Sigmoid colon (tissue), 7 donors: ENCODE measurements around the gene PEPD. TPM values are rescaled to one million over a fixed set of nuclear protein-coding genes. Genes with fewer than 3 reads are reported as not detected.

Experiments used
- DNase-seq: peaks from one replicate; pipeline ENCODE4 v3.0.0-alpha.2; 2019
- H3K27ac ChIP-seq, 4 donors: fragments of 200-600 bp; sonication (generic); one replicate each; pipeline ENCODE4 v1.5.1; 2016 to 2019; ENCODE audit warnings: mild to moderate bottlenecking in 1 of 4
- H3K27me3 ChIP-seq, 3 donors: fragments of 200-600 bp; sonication (generic); one replicate each; pipeline ENCODE4 v1.5.1; 2019; ENCODE audit warnings: mild to moderate bottlenecking in 1 of 3
- H3K36me3 ChIP-seq, 4 donors: fragments of 200-600 bp; sonication (generic); one replicate each; pipeline ENCODE4 v1.5.1; 2016 to 2019
- H3K4me1 ChIP-seq, 4 donors: fragments of 200-600 bp; sonication (generic); one replicate each; pipeline ENCODE4 v1.5.1; 2017 to 2019
- H3K4me3 ChIP-seq, 4 donors: fragments of 200-600 bp; sonication (generic); one replicate each; pipeline ENCODE4 v1.5.1; 2017 to 2019; ENCODE audit warnings: mild to moderate bottlenecking in 2 of 4, moderate library complexity in 1 of 4
- H3K9me3 ChIP-seq, 4 donors: fragments of 200-600 bp in 3 of 4; sonication (generic) in 3 of 4; one replicate each; pipeline versions ENCODE4 v1.5.1 to v1.6.1; 2013 to 2019
- EP300 ChIP-seq, 4 donors: sonication (generic); formaldehyde crosslinking; IDR thresholded peaks; one replicate each; pipeline ENCODE4 v1.6.1; 2017; ENCODE audit warnings: antibody characterized with exemption in 4 of 4
- POLR2A ChIP-seq, 2 donors: fragments of 450-650 bp; IDR thresholded peaks; one replicate each; pipeline ENCODE4 v1.6.1; 2016; ENCODE audit warnings: antibody characterized with exemption in 2 of 2, mild to moderate bottlenecking in 2 of 2, moderate library complexity in 2 of 2
- POLR2AphosphoS5 ChIP-seq, 4 donors: sonication (generic); formaldehyde crosslinking; IDR thresholded peaks; one replicate each; pipeline ENCODE4 v1.6.1; 2017; ENCODE audit warnings: antibody characterized with exemption in 4 of 4
- WGBS, 2 donors: extraction: QIAGEN DNeasy Blood & Tissue Kit; methylation state at CpG; one replicate each; pipeline ENCODE4 v1.1.7; 2013; 5-methylcytosine and 5-hydroxymethylcytosine counted together
- intact Hi-C: fragments of 100-400 bp; cut with DNase I; formaldehyde crosslinking; loops from one replicate; pipeline ENCODE4 v1.15.1; 2023
- polyA plus RNA-seq, 3 donors: library from polyadenylated mRNA; stranded (reverse); fragments of 200-250 nt; gene quantifications; one replicate each; pipeline ENCODE4 v1.2.3, GENCODE V29; 2013
- total RNA-seq, 4 donors: library from RNA; depleted of rRNA; stranded (reverse); fragments of >200 nt; gene quantifications; one replicate each; pipeline ENCODE4 v1.1.0, GENCODE V29; 2016
- TF ChIP-seq, protein P1 (sequence below), 4 experiments: fragments of 450-650 bp in 3 of 4; fragments of 200-600 bp in 1 of 4; IDR thresholded peaks; one replicate each; pipeline ENCODE4 v1.5.1; 2016 to 2019; ENCODE audit warnings: antibody characterized with exemption in 4 of 4, mild to moderate bottlenecking in 3 of 4, moderate library complexity in 2 of 4
- donor health status: healthy with polysubstance abuse.
- donor health status: Bipolar disorder and iron deficiency.
- donor health status: healthy.

Gene PEPD
- total and polyA plus RNA-seq, 7 donors: 50.0 to 187 (median 67.8) TPM

DNA sequence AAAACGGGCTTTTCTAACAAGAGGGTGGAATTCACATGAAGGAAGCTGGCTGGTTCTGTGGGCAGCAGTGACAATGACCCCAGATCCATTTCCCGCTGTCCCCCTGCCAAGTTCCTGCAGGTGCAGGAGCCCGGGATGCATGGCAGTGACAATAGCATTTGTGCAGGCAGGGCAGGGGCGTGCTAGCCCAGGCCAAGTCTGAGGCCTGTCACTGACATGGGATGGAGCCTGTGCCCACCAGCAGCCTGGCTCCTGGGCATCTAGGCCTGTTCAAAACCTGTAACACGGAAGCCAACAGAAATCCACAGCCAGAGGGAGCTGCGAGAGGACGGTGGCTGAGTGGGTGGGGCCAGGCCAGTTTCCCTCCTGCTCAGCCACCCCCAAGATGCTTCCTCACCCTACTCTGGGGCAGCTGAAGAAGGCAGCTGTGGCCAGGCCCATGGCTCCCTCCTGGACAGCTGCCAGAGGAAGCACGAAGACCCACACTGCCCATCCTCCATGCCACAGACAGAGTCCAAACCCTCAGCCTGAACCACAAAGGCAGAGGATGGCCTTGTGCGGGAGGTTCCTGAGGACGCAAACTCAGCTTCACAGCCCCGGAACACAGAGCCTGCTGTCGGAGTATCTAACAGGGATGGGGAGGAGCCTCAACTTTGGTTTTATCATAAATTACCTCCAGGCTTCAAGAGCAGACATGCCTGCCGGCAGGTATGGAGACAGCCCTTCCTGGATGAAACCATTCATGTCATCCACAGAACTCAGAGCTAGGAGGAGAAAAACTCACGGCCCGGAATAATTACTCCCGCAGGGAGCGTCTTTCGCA, 74.0 kb downstream of the PEPD start:
- TF ChIP-seq POLR2AphosphoS5 (IDR thresholded peaks at IDR 0.05) (no peak), EP300 (IDR thresholded peaks at IDR 0.05) (no peak), POLR2A (IDR thresholded peaks at IDR 0.05) (no peak)
- TF ChIP-seq, protein P1, sequence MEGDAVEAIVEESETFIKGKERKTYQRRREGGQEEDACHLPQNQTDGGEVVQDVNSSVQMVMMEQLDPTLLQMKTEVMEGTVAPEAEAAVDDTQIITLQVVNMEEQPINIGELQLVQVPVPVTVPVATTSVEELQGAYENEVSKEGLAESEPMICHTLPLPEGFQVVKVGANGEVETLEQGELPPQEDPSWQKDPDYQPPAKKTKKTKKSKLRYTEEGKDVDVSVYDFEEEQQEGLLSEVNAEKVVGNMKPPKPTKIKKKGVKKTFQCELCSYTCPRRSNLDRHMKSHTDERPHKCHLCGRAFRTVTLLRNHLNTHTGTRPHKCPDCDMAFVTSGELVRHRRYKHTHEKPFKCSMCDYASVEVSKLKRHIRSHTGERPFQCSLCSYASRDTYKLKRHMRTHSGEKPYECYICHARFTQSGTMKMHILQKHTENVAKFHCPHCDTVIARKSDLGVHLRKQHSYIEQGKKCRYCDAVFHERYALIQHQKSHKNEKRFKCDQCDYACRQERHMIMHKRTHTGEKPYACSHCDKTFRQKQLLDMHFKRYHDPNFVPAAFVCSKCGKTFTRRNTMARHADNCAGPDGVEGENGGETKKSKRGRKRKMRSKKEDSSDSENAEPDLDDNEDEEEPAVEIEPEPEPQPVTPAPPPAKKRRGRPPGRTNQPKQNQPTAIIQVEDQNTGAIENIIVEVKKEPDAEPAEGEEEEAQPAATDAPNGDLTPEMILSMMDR (IDR thresholded peaks at IDR 0.05): no peak
- WGBS, 2 donors: 79 to 88% methylated on average over 18 of the region's 18 CpGs
- intact Hi-C loops: no loop called here
- no peaks in the 10 kb centered on the region for H3K9me3 ChIP-seq
- H3K27ac ChIP-seq: no peak overlapping the region
- H3K27me3 ChIP-seq: no peaks in the 10 kb centered on the region
- no peak overlapping the region for H3K4me3 ChIP-seq
- peaks cover 0 to 12% (median 2%) of the 10 kb centered on the region in 4 donors for H3K36me3 ChIP-seq
- H3K4me1 ChIP-seq: no peaks in the 10 kb centered on the region
- DNase-seq: peak; percentile 60

DNA sequence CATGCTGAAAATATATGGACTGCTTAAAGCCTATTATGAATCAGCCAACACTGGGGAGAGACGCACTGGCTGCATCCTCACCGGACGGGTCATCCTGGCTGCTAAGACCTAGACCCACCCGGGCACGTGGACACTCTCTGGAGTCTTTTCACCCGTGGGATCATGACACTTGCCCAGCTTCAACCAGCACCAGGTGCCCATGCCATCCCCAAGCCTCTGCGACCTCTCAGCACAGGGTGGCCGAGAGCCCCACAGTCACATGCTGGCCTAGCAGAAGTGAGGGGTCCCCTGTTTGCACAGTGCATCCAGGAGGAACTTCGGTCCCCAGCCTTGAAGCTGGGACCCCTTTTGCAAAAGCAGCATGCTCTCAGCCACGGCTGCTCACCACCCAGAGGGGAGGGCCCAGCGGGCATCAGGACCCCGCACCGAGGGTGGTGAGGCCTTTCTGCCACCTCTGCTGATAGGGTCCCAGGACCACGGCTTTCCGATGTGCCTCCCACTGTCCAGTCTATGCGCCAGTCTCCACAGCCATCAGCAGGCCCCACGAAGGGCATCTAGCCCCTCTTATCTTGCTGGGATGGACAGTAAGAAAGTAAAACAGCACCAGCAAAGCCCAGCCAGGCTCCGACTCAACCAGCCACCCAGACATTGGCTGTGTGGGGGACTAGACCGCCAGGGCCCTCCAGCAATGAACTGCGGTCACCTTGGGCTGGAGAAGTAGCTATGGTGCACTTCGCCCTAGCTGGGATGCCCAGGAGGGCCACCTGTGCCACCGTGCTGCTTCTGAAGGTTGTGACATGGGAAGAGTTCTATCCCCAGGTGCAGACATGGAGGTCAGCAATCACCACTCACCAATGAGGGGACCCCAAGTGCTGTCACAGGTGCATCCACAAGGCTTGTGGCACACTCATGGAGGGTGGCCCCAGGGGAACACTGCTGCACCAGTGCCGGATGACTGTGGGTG, 75.0 kb downstream of the PEPD start:
- TF ChIP-seq POLR2AphosphoS5 (IDR thresholded peaks at IDR 0.05) (no peak), POLR2A (IDR thresholded peaks at IDR 0.05) (no peak), EP300 (IDR thresholded peaks at IDR 0.05) (no peak)
- TF ChIP-seq, protein P1 (IDR thresholded peaks at IDR 0.05): no peak
- intact Hi-C loops: no loop called here
- Histone ChIP-seq H3K9me3 (no peaks in the 10 kb centered on the region), H3K27me3 (no peaks in the 10 kb centered on the region), H3K27ac (no peak overlapping the region), H3K36me3 (peaks cover 0 to 12% (median 2%) of the 10 kb centered on the region in 4 donors), H3K4me3 (no peak overlapping the region), H3K4me1 (no peaks in the 10 kb centered on the region)
- peak; percentile 60 for DNase-seq
- 92 to 93% methylated on average over 23 of the region's 23 CpGs for WGBS, 2 donors

DNA sequence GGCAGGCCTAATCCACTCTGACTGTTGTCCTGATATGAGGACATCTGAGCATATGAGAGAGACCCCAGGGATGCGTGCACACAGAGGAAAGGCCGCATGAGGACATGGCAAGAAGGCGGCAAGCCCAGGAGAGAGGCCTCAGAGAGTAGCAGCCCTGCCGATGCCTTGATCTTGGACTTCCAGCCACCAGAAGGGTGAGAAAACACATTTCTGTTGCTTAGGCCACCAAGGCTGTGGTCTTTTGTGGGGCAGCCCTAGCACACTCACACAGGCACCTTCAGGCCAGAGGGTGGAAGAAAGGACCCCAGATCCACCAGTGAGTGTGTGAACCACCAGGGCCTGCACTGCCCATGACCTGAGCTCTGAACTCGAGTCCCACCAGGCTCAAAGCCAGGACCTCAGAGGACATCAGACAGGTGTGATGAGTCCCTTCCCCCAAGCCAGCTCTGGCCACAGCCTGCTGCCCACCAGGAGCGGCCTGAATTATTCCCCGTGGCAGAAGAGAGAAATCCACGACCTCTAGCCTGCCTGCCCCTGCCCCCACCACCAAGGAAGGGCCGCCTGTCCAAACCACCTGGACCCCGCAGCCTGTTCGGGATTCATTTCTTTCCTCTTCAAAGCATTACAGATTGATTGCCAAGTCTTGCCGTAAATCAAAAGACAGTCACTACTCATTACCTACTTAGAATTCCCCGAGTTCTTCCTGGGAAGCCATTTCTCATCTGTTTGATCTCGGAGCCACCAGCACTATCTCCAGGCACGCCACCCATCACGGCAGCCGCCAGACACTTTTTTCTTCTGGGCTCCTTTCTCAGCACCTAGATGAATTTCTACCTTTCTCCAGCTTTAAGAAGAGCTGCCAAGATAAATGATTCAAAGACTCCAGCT, 75.9 kb downstream of the PEPD start:
- DNase-seq: peak; percentile 42
- H3K4me1 ChIP-seq: no peaks in the 10 kb centered on the region
- H3K27ac ChIP-seq: no peak overlapping the region
- WGBS, 2 donors: 91 to 94% methylated on average over 17 of the region's 17 CpGs
- H3K36me3 ChIP-seq: peaks cover 0 to 12% (median 2%) of the 10 kb centered on the region in 4 donors
- H3K4me3 ChIP-seq: no peak overlapping the region
- TF ChIP-seq, protein P1 (IDR thresholded peaks at IDR 0.05): no peak
- TF ChIP-seq POLR2AphosphoS5 (IDR thresholded peaks at IDR 0.05) (no peak), POLR2A (IDR thresholded peaks at IDR 0.05) (no peak), EP300 (IDR thresholded peaks at IDR 0.05) (no peak)
- H3K9me3 ChIP-seq: no peaks in the 10 kb centered on the region
- H3K27me3 ChIP-seq: no peaks in the 10 kb centered on the region
- intact Hi-C loops: no loop called here
